Lower leg skin (tissue), 4 donors: Measurements from ENCODE around the gene ST3GAL6. TPM values are rescaled to one million over a fixed set of nuclear protein-coding genes. Genes with fewer than 3 reads are reported as not detected.
"Not testable (repeated sequence)": the region's sequence is repeated elsewhere in the genome, so short reads cannot be mapped to it uniquely, and the experiment has no call there.

Source experiments
- DNase-seq, 2 donors: peaks; one replicate each; pipeline ENCODE4 v3.0.0-alpha.2; 2019; ENCODE audit warnings: low spot score in 2 of 2
- H3K4me3 ChIP-seq: fragments of 200-600 bp; sonication (generic); 2 replicates; pipeline ENCODE4 v1.5.1; 2017; ENCODE audit warnings: mild to moderate bottlenecking, low read depth; ENCODE audit not compliant: poor library complexity, severe bottlenecking
- CTCF ChIP-seq, 3 donors: fragments of 450-650 bp; IDR thresholded peaks; one replicate each; pipeline ENCODE4 v1.5.1; 2016; ENCODE audit warnings: antibody characterized with exemption in 3 of 3, mild to moderate bottlenecking in 3 of 3, moderate library complexity in 2 of 3
- POLR2A ChIP-seq, 2 donors: fragments of 450-650 bp; IDR thresholded peaks; one replicate each; pipeline ENCODE4 v1.6.1; 2016 to 2017; ENCODE audit warnings: antibody characterized with exemption in 2 of 2, mild to moderate bottlenecking in 1 of 2, moderate library complexity in 1 of 2
- WGBS, 2 donors: methylation state at CpG; one replicate each; pipeline ENCODE4 v1.1.5; 2018; 5-methylcytosine and 5-hydroxymethylcytosine counted together
- intact Hi-C: fragments of 100-400 bp; cut with DNase I; formaldehyde crosslinking; loops from one replicate; pipeline ENCODE4 v1.15.0; 2023; ENCODE audit warnings: low total_unique reads
- total RNA-seq, 4 donors: library from RNA; depleted of rRNA; stranded (reverse); fragments of >200 nt; gene quantifications; one replicate each; pipeline ENCODE4 v1.1.0, GENCODE V29; 2016

ST3GAL6 gene
- total RNA-seq, 4 donors from 2014 or later, result 19.2 to 40.8 (median 24.3) TPM

- intact Hi-C loops, result no loop called here
- no peak for TF ChIP-seq CTCF (IDR thresholded peaks at IDR 0.05)
- TF ChIP-seq POLR2A (IDR thresholded peaks at IDR 0.05), result no peak
- H3K4me3 ChIP-seq, result no peak overlapping the region
- WGBS, 2 donors, result 79 to 97% methylated on average over 6 of the region's 6 CpGs
- DNase-seq, result no peak
Observed at GRCh38 chr3:98824256-98824655, 61.1 kb downstream of the ST3GAL6 start.

GRCh38 chr3:98826126-98826525, 63.0 kb downstream of the ST3GAL6 start:
- H3K4me3 ChIP-seq, result no peak overlapping the region
- TF ChIP-seq CTCF (IDR thresholded peaks at IDR 0.05) (no peak), POLR2A (IDR thresholded peaks at IDR 0.05) (no peak)
- intact Hi-C loops, result no loop called here
- WGBS, 2 donors, result 39 to 42% methylated on average over 3 of the region's 3 CpGs
- DNase-seq, result no peak

- H3K4me3 ChIP-seq, result no peak overlapping the region
- TF ChIP-seq POLR2A (IDR thresholded peaks at IDR 0.05), result no peak
- TF ChIP-seq CTCF (IDR thresholded peaks at IDR 0.05), result no peak
- intact Hi-C loops, result no loop called here
- no peak for DNase-seq
- 21 to 47% methylated on average over 1 of the region's 1 CpG for WGBS, 2 donors
Observed at GRCh38 chr3:98827221-98827920, 64.2 kb downstream of the ST3GAL6 start.

- DNase-seq, result no peak
- no peak overlapping the region for H3K4me3 ChIP-seq
- 97 to 100% methylated on average over 1 of the region's 1 CpG for WGBS, 2 donors
- intact Hi-C loops, result no loop called here
- TF ChIP-seq CTCF (IDR thresholded peaks at IDR 0.05) (no peak), POLR2A (IDR thresholded peaks at IDR 0.05) (no peak)
Observed at GRCh38 chr3:98829246-98829832, 66.2 kb downstream of the ST3GAL6 start.

GRCh38 chr3:98831060-98831459, 67.9 kb downstream of the ST3GAL6 start:
- intact Hi-C loops, H3K4me3 ChIP-seq, DNase-seq: not testable (repeated sequence)
- 84 to 90% methylated on average over 5 of the region's 5 CpGs for WGBS, 2 donors

GRCh38 chr3:98839846-98840245, 76.7 kb downstream of the ST3GAL6 start:
- DNase-seq, result no peak
- no peak overlapping the region for H3K4me3 ChIP-seq
- TF ChIP-seq CTCF (IDR thresholded peaks at IDR 0.05) (no peak), POLR2A (IDR thresholded peaks at IDR 0.05) (no peak)
- 91 to 93% methylated on average over 3 of the region's 3 CpGs for WGBS, 2 donors
- intact Hi-C loops, result no loop called here
